Memory B cell (primary cell): ENCODE results near the gene CHP1.
"Not testable (repeated sequence)": the region's sequence is repeated elsewhere in the genome, so short reads cannot be mapped to it uniquely, and the experiment has no call there.

Source experiments
- ATAC-seq: fragments of 150-1000 bp; cut with Tn5 transposase; 2 replicates; pipeline ENCODE4 v1.10.0; 2021; ENCODE audit warnings: low read depth, mild to moderate bottlenecking, moderate library complexity
- DNase-seq, 2 donors: peaks; one replicate each; pipeline ENCODE4 v3.0.0; 2022; ENCODE audit warnings: low spot score in 2 of 2
- H3K27ac Mint-ChIP-seq: one replicate; pipeline ENCODE4 v1.8.0; 2022; ENCODE audit warnings: mild to moderate bottlenecking, moderate library complexity, mixed read lengths
- H3K27me3 Mint-ChIP-seq: one replicate; pipeline ENCODE4 v1.8.0; 2022; ENCODE audit warnings: mixed read lengths
- H3K36me3 Mint-ChIP-seq: one replicate; pipeline ENCODE4 v1.8.0; 2022; ENCODE audit warnings: mild to moderate bottlenecking, mixed read lengths
- H3K4me1 Mint-ChIP-seq: one replicate; pipeline ENCODE4 v1.8.0; 2022; ENCODE audit warnings: mixed read lengths
- H3K4me3 Mint-ChIP-seq: one replicate; pipeline ENCODE4 v1.8.0; 2022; ENCODE audit warnings: mild to moderate bottlenecking, moderate library complexity, mixed read lengths
- H3K9me3 Mint-ChIP-seq: one replicate; pipeline ENCODE4 v1.8.0; 2022; ENCODE audit warnings: mixed read lengths

The CHP1 gene

DNA sequence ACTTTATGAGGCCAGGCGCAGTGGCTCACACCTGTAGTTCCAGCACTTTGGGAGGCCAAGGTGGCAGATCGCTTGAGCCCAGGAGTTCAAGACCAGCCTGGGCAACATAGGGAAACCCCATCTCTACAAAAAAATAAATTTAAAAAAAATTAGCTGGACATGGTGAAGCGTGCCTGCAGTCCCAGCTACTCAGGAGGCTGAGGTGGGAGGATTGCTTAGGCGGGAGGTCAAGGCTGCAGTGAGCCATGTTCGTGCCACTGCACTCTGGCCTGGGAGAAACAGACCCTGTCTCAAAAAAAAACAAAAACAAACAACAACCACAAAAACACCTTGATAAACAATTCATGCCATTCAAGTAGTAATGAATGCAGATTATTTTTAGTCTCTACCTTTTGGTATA, 4.2 kb downstream of the CHP1 start:
- ATAC-seq, H3K27me3 Mint-ChIP-seq, DNase-seq, H3K36me3 Mint-ChIP-seq, H3K27ac Mint-ChIP-seq, H3K9me3 Mint-ChIP-seq, H3K4me3 Mint-ChIP-seq: not testable (repeated sequence)
- H3K4me1 Mint-ChIP-seq, result peaks cover 20% of the 10 kb centered on the region

DNA sequence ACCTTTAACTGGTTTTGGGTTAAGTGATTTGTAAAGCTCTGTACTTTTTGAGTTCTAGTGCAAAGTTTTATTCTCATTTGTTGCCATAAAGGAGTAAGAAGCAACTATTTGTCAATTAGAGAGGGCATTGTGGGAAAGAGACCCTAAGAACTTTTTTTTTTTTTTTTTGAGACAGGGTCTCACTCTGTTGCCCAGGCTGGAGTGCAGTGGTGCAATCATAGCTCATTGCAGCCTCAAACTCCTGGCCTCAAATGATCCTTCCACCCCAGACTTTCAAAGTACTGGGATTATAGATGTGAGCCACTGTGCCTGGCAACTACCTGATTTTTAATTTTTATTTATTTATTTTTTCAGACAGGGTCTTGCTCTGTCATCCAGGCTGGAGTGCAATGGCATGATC, 4.9 kb downstream of the CHP1 start:
- Mint-ChIP-seq H3K4me3 (no peak overlapping the region), H3K27ac (no peak overlapping the region), H3K4me1 (peaks cover 20% of the 10 kb centered on the region), H3K27me3 (no peaks in the 10 kb centered on the region), H3K36me3 (no peaks in the 10 kb centered on the region), H3K9me3 (no peaks in the 10 kb centered on the region)
- ATAC-seq (no peak), DNase-seq (no peak)

DNA sequence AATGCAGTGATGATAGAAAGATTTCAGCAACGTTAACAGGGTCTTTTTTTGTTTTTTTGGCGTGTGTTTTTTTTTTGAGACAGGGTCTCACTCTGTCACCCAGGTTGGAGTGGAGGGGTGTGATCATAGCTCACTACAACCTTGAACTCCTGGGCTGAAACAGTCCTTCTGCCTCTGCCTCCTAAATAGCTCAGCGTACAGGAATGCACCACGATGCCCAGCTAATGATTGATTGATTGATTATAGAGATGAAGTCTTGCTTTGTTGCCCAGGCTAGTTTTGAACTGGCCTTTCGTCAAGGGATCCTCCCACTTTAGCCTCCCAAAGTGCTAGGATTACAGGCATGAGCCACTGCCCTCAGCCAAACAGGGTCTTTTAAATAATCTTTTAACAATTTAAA, 7.0 kb downstream of the CHP1 start:
- H3K36me3 Mint-ChIP-seq, result peaks cover 3% of the 10 kb centered on the region
- H3K9me3 Mint-ChIP-seq, result no peaks in the 10 kb centered on the region
- no peak for ATAC-seq
- H3K27me3 Mint-ChIP-seq, result no peaks in the 10 kb centered on the region
- no peak overlapping the region for H3K27ac Mint-ChIP-seq
- DNase-seq, result no peak
- H3K4me1 Mint-ChIP-seq, result peaks cover 11% of the 10 kb centered on the region
- no peak overlapping the region for H3K4me3 Mint-ChIP-seq

DNA sequence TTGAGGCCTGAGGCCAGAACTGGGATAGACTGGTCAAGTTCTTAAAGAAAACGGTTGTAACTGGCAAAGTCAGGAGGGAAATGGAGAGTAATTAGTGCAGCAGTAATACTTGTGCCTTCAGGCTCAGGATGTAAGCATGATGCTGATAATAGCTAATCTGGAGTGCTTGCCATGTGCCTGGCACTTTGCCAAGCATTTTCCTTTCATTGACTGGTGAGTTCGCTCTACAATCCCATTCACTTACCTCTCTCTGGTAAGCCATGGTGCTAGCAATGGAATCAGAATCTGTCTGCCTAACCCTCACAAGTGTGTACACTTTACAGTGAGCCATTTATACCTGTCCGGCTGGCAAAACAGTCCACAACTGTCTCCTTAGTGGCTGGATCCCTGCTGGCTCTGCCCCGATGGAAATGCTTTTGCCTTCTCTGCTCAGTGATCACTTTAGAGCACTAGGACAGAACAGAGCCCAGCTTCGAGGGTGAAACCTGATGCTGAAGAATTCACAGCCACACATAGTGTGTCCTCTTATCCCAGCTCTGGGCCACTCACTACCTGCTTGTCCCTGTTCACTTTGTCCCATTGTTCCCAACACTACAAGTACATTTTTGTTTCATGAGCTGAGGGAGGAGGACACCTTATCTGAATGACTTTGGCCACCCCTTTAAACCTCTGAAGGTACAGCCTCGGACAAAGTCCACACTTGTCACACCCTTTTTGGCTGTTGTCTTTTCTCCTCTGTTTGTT, 10.3 kb downstream of the CHP1 start:
- DNase-seq, result no peak
- H3K27ac Mint-ChIP-seq, result no peak overlapping the region
- peaks cover 8% of the 10 kb centered on the region for H3K36me3 Mint-ChIP-seq
- H3K4me1 Mint-ChIP-seq, result peaks cover 4% of the 10 kb centered on the region
- ATAC-seq, result no peak
- no peaks in the 10 kb centered on the region for H3K9me3 Mint-ChIP-seq
- H3K4me3 Mint-ChIP-seq, result no peak overlapping the region
- H3K27me3 Mint-ChIP-seq, result no peaks in the 10 kb centered on the region

DNA sequence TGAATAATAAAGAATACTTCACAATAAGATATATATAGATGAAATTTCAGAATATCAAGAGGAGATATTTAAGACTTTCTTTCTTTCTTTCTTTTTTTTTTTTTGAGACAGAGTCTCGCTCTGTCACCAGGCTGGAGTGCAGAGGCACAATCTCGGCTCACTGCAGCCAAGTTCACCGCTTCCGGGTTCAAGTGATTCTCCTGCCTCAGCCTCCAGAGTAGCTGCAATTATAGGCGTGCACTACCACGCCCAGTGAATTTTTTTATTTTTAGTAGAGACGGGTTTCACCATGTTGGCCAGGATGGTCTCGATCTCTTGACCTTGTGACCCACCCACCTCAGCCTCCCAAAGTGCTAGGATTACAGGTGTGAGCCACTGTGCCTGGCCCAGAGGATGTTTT, 19.7 kb downstream of the CHP1 start:
- H3K27ac Mint-ChIP-seq, H3K4me3 Mint-ChIP-seq, H3K36me3 Mint-ChIP-seq, ATAC-seq, H3K27me3 Mint-ChIP-seq, H3K4me1 Mint-ChIP-seq, H3K9me3 Mint-ChIP-seq, DNase-seq: not testable (repeated sequence)

DNA sequence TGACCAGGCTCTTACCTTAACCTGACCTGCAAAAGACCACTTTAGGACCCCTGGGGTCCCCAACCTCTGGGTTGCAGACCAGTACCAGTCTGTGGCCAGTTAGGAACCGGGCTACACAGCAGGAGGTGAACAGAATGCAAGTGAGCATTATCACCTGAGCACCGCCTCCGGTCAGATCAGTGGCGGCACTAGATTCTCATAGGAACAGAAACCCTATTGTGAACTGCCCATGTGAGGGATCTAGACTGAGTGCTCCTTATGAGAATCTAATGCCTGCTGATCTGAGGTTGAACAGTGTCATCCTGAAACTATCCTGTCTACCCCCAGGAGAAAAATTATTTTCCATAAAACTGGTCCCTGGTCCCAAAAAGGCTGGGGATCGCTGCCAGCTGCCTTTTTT, 20.3 kb downstream of the CHP1 start:
- ATAC-seq (no peak), DNase-seq (no peak)
- H3K4me1 Mint-ChIP-seq, result peaks cover 3% of the 10 kb centered on the region
- no peak overlapping the region for H3K27ac Mint-ChIP-seq
- no peak overlapping the region for H3K4me3 Mint-ChIP-seq
- H3K9me3 Mint-ChIP-seq, result no peaks in the 10 kb centered on the region
- H3K36me3 Mint-ChIP-seq, result peaks cover 2% of the 10 kb centered on the region
- no peaks in the 10 kb centered on the region for H3K27me3 Mint-ChIP-seq

DNA sequence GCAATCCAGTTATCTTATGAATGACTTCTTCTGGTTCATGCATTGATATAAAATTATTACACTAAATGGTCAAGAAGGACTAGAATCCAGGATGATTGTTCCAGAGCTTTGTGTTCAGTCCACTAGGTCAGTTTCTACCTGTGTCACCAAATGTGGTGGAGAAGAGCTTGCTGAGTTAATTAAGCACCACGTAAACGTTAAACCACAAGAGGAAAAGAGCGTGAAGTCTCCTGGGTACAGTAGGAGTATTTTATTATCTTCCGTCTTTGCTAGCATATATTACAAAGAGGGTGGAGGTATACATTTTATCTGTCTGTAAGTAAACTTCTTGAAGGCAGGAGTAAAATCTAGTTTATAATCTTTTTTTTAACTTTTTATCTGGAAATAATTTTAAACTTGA, 23.5 kb downstream of the CHP1 start:
- no peak for DNase-seq
- Mint-ChIP-seq H3K4me3 (no peak overlapping the region), H3K9me3 (no peaks in the 10 kb centered on the region), H3K4me1 (peaks cover 11% of the 10 kb centered on the region), H3K27me3 (no peaks in the 10 kb centered on the region), H3K27ac (no peak overlapping the region), H3K36me3 (peaks cover 6% of the 10 kb centered on the region)
- ATAC-seq, result no peak

DNA sequence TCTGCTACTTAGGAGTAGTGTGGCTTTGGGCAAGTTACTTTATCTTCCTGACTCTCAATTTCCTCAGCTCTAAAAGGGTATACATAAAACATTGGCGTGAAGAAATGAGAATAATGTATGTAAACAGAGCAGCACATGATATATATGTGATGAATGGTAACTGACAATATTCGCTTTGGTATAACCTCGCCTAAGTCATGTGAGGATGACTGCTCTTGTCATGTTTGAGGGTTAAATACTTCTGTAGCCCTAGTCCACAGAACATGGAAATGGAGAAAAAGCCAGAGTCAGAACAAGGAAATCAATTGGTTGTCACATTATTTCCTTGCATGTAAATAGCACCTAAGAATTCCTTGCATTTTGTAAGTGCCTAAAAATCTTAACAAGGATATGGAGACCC, 25.0 kb downstream of the CHP1 start:
- Mint-ChIP-seq H3K27me3 (no peaks in the 10 kb centered on the region), H3K4me3 (no peak overlapping the region), H3K4me1 (peaks cover 16% of the 10 kb centered on the region), H3K9me3 (no peaks in the 10 kb centered on the region), H3K36me3 (peaks cover 6% of the 10 kb centered on the region), H3K27ac (no peak overlapping the region)
- ATAC-seq (no peak), DNase-seq (no peak)

DNA sequence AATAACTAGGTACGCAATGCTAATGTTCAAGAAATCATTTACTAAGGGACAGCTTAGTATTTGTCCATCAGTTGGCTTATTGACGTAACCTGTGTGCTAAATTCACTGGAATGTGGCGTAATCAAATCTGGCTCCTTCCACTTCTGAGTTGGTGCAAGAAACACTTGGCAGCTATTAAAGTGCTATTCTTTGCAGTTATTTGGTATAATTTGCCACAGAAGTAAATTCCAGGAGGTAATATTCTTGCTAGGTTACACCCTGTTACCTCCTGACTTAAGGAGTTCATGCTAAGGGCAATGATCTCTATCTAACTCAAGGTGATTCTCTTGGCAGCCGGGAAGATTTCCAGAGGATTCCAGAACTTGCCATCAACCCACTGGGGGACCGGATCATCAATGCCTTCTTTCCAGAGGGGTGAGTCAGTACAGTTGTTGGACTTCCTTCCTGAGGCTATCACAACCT, 25.5 kb downstream of the CHP1 start:
- Mint-ChIP-seq H3K27me3 (no peaks in the 10 kb centered on the region), H3K4me1 (peaks cover 16% of the 10 kb centered on the region), H3K9me3 (no peaks in the 10 kb centered on the region), H3K36me3 (peaks cover 6% of the 10 kb centered on the region), H3K4me3 (no peak overlapping the region), H3K27ac (no peak overlapping the region)
- ATAC-seq, result no peak
- no peak for DNase-seq

DNA sequence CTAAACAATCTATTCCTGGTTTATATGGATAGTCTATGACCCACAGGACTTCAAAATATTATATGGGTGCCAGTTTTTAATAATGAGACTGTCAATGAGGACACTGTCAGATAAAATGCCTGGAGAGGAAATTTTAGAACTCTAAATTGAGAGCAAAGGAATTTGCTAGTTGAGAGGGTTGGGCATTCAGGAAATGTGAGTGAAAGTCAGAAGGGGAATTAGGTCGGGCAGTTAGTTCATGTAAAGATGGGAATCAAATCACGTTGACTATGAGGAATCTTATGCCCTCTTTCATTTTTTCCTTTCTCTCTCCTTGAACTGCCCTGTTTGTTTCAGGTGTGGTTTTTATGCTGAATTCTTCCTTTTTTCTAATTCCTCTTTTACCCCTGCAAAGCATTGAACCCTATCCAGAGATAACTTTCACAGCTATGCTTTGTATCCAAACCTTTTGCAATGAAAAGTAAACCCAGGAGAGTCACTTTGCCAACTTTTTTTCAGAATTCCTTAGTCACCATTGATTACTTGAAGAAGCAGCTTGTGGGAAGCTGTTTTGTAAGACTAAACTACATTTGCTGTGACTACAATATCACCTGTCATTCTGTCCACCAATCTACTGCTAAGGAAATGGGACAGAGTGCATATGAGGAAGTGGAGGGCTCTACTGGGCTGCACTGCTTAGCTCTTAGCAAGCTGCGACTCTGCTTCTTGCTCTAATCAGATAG, 27.8 kb downstream of the CHP1 start:
- H3K4me1 Mint-ChIP-seq, result peaks cover 16% of the 10 kb centered on the region
- peak overlapping the region; percentile 13 for H3K27ac Mint-ChIP-seq
- H3K36me3 Mint-ChIP-seq, result peaks cover 11% of the 10 kb centered on the region
- H3K27me3 Mint-ChIP-seq, result no peaks in the 10 kb centered on the region
- DNase-seq (peak in 1 of 2 donors; percentile 16), ATAC-seq (peak; percentile 99)
- no peaks in the 10 kb centered on the region for H3K9me3 Mint-ChIP-seq
- H3K4me3 Mint-ChIP-seq, result peak overlapping the region; percentile 25

DNA sequence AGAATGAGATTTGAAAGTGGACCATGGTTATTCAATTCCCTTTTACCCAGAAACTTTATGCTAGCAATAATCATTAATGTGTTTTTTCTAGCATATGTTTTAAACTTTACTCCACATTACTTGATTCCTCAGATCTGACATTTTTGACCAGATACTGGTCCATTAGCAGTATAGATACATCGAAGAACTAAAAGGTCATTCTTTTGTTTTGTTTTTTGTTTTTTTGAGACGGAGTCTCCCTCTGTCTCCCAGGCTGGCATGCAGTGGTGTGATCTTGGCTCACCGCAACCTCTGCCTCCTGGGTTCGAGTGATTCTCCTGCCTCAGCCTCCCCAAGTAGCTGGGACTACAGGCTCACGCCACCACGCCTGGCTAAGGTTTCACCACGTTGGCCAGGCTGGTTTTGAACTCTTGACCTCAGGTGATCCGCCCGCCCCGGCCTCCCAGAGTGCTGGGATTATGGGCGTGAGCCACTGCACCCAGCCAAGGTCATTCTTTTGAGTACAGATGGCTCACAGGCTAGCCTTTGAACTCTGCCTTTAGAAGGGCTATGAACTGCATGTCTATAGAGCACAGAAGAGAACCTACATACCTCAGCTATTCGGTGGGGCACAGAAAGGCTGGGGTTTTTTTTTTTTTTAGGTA, 28.6 kb downstream of the CHP1 start:
- Mint-ChIP-seq H3K4me1 (peaks cover 13% of the 10 kb centered on the region), H3K27ac (peak overlapping the region; percentile 13), H3K9me3 (no peaks in the 10 kb centered on the region), H3K27me3 (no peaks in the 10 kb centered on the region), H3K4me3 (no peak overlapping the region), H3K36me3 (peaks cover 12% of the 10 kb centered on the region)
- ATAC-seq, result no peak
- no peak for DNase-seq

DNA sequence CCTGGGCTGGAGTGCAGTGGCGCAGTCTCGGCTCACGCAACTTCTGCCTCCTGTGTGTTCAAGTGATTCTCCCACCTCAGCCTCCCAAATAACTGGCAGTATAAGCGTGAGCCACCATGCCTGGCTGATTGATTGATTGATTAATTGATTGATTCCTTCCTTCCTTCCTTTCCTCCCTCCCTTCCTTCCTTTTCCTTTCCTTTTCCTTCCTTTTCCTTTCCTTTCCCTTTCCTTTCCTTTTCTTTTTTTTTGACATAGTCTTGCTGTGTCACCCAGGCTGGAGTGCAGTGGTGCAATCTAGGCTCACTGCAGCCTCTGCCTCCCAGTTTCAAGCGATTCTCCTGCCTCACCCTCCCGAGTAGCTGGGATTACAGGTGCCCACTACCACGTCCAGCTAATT, 29.9 kb downstream of the CHP1 start:
- not testable (repeated sequence) for H3K4me3 Mint-ChIP-seq, DNase-seq, H3K27ac Mint-ChIP-seq, H3K9me3 Mint-ChIP-seq, H3K27me3 Mint-ChIP-seq, ATAC-seq
- Mint-ChIP-seq H3K4me1 (peaks cover 13% of the 10 kb centered on the region), H3K36me3 (peaks cover 12% of the 10 kb centered on the region)

DNA sequence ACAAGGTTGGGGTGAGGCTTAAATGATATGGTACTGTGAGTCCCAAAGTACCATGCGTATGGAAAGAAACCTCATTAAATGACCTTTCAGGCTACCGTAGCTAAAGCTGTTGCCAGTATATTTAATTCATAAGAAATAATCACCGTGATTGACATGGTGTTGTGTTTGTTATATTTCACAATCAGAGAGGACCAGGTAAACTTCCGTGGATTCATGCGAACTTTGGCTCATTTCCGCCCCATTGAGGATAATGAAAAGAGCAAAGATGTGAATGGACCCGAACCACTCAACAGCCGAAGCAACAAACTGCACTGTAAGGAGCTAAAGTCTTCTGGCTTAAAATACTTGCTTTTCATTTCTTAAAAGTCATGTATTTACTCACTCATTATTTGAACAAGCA, 31.5 kb downstream of the CHP1 start:
- no peak for ATAC-seq
- Mint-ChIP-seq H3K4me3 (no peak overlapping the region), H3K4me1 (peaks cover 13% of the 10 kb centered on the region), H3K27me3 (no peaks in the 10 kb centered on the region), H3K9me3 (no peaks in the 10 kb centered on the region), H3K36me3 (peaks cover 17% of the 10 kb centered on the region), H3K27ac (no peak overlapping the region)
- DNase-seq, result no peak

DNA sequence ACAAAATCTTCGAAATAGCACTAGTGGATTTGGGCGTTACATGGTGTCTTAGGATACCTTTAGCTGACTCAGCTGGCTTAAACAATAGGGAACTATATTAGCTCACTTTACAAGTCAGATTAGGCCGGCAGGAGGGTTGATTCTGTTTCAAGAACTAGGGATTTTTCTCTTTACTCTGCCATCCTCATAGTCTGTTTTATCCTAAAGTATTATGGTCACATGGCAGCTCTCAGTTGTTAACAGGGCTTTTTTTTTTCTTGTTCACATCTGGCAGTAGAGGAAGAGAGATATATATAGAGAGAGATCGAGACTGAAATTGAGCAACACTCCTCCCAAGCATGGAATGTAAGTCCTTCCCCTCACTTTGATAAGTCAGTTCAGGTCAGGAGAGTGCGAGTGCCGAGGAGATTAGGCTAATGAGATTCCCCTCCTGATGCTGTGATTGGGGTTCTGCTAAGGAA, 32.9 kb downstream of the CHP1 start:
- H3K27ac Mint-ChIP-seq, result no peak overlapping the region
- no peaks in the 10 kb centered on the region for H3K9me3 Mint-ChIP-seq
- ATAC-seq, result no peak
- DNase-seq, result no peak
- H3K36me3 Mint-ChIP-seq, result peaks cover 15% of the 10 kb centered on the region
- H3K27me3 Mint-ChIP-seq, result no peaks in the 10 kb centered on the region
- H3K4me3 Mint-ChIP-seq, result no peak overlapping the region
- peaks cover 10% of the 10 kb centered on the region for H3K4me1 Mint-ChIP-seq
